SIG-M5 treated with dmso at 0.1 percent for 504 hours (cell line): ENCODE measurements around the gene PTPRN2.

Experiments
- DNase-seq: peaks from one replicate; lab custom pipeline; 2025; ENCODE audit not compliant: unreplicated experiment; lab: John Stamatoyannopoulos, UW

Gene PTPRN2

GRCh38 chr7:157561816-157562410, 1025.7 kb downstream of the PTPRN2 start:
- no peak for DNase-seq

GRCh38 chr7:157561523-157561785, 1026.2 kb downstream of the PTPRN2 start:
- DNase-seq: no peak

- DNase-seq: no peak
Observed at GRCh38 chr7:157560710-157561522, 1026.7 kb downstream of the PTPRN2 start.

GRCh38 chr7:157560258-157560654, 1027.4 kb downstream of the PTPRN2 start:
- DNase-seq: no peak

- no peak for DNase-seq
Observed at GRCh38 chr7:157559596-157560257, 1027.9 kb downstream of the PTPRN2 start.

- DNase-seq: no peak
Observed at GRCh38 chr7:157558875-157559595, 1028.6 kb downstream of the PTPRN2 start.

- no peak for DNase-seq
Observed at GRCh38 chr7:157558516-157558874, 1029.1 kb downstream of the PTPRN2 start.

- no peak for DNase-seq
Observed at GRCh38 chr7:157558061-157558460, 1029.6 kb downstream of the PTPRN2 start.

GRCh38 chr7:157557263-157557662, 1030.4 kb downstream of the PTPRN2 start:
- DNase-seq: no peak

- no peak for DNase-seq
Observed at GRCh38 chr7:157556642-157556944, 1031.0 kb downstream of the PTPRN2 start.

GRCh38 chr7:157555944-157556641, 1031.5 kb downstream of the PTPRN2 start:
- DNase-seq: no peak

GRCh38 chr7:157555313-157555712, 1032.3 kb downstream of the PTPRN2 start:
- DNase-seq: no peak

GRCh38 chr7:157554393-157555238, 1033.0 kb downstream of the PTPRN2 start:
- no peak for DNase-seq

GRCh38 chr7:157553256-157553655, 1034.4 kb downstream of the PTPRN2 start:
- no peak for DNase-seq

- DNase-seq: no peak
Observed at GRCh38 chr7:157552295-157552993, 1035.2 kb downstream of the PTPRN2 start.

- no peak for DNase-seq
Observed at GRCh38 chr7:157551325-157552070, 1036.1 kb downstream of the PTPRN2 start.

- no peak for DNase-seq
Observed at GRCh38 chr7:157550300-157551275, 1037.0 kb downstream of the PTPRN2 start.
